ENCODE measurements around the gene ANKRD63. TPM values are rescaled to one million over a fixed set of nuclear protein-coding genes. Genes with fewer than 3 reads are reported as not detected.

Gene ANKRD63
- total and polyA plus RNA-seq, 2 of the 13 experiments (the other 11 are each of a cell fraction or from before 2014, with no cell fraction given), result not detected

- TF ChIP-seq HNRNPL (IDR thresholded peaks at IDR 0.05; ENCODE audit: low read depth, low read length), result no peak
- 0 out of 2 replicates have a peak, but pooled peaks have one; percentile 35 for TF ChIP-seq GABPB1 (CRISPR knock-in tag; IDR thresholded peaks at IDR 0.05)
- peak; percentile 75; the same call in 1 of the 2 replicates for TF ChIP-seq ZNF777 (CRISPR knock-in tag; IDR thresholded peaks at IDR 0.05)
- TF ChIP-seq BCL3 (CRISPR knock-in tag; IDR thresholded peaks at IDR 0.05), result 0 out of 2 replicates have a peak, but pooled peaks have one; percentile 25
- TF ChIP-seq YY1 (IDR thresholded peaks at IDR 0.05; ENCODE audit: insufficient read depth, insufficient replicate concordance, low read depth, low read length), result peak; percentile 67
- TF ChIP-seq ZNF839 (CRISPR knock-in tag; IDR thresholded peaks at IDR 0.05; ENCODE audit: borderline replicate concordance), result no peak
- no peak for TF ChIP-seq HNRNPK (IDR thresholded peaks at IDR 0.05; ENCODE audit: low read depth, low read length, poor library complexity, severe bottlenecking)
- 0 out of 4 replicates have a peak, but pooled peaks of 1 of the 2 experiments have one; percentile 6 for TF ChIP-seq HMGXB4 (CRISPR knock-in tag; IDR thresholded peaks at IDR 0.05; ENCODE audit: borderline replicate concordance in 1 of 2, low read depth in 1 of 2)
- TF ChIP-seq TMF1 (CRISPR knock-in tag; IDR thresholded peaks at IDR 0.05; ENCODE audit: low read depth), result peak; percentile 28; the same call in 1 of the 2 replicates
These were observed 41.4 kb upstream of the ANKRD63 start (continued) for GRCh38 chr15:40323953-40324937.
